H1 (cell line): Measurements from ENCODE around the gene ESRP2. TPM values are rescaled to one million over a fixed set of nuclear protein-coding genes. Genes with fewer than 3 reads are reported as not detected.

Experiments
- TCF12 ChIP-seq: IDR thresholded peaks from 2 replicates; pipeline ENCODE4 v1.6.1; 2011; ENCODE audit warnings: low read depth, mild to moderate bottlenecking, low read length
- polyA plus RNA-seq, 7 experiments: library from polyadenylated mRNA; depleted of rRNA in 3 of 7; stranded (reverse) in 5 of 7; unstranded in 2 of 7; fragments of >200 nt in 5 of 7; fragments of 200-250 nt in 2 of 7; gene quantifications; 1 replicate in 5 of 7; 2 replicates in 1 of 7; 4 replicates in 1 of 7; pipeline versions ENCODE4 v1.2.1 to v1.2.3, GENCODE V29; 2011 to 2013; ENCODE audit warnings: missing spikeins in 2 of 7, mixed read lengths in 2 of 7
- total RNA-seq: library from RNA; stranded (reverse); fragmentation: NEBNext Ultra II Directional; extraction: Animal tissue kit (Norgen Biotek cat#: 25700); gene quantifications from 2 replicates; pipeline ENCODE4 v1.2.1, GENCODE V29; 2021

ESRP2 gene
- total and polyA plus RNA-seq, 2 of the 8 experiments (the other 6 are each of a cell fraction or from before 2014, with no cell fraction given), result 35.1 to 45.8 TPM

- TF ChIP-seq TCF12, result no peak
These were observed 21.2 kb downstream of the ESRP2 start (continued) for GRCh38 chr16:68214726-68215125.
